Activated CD8-positive, alpha-beta memory T cell treated with anti-CD3 and anti-CD28 coated beads for 4 hours (primary cell): ENCODE data around the gene TRPV3.
"Not testable (repeated sequence)": the region's sequence is repeated elsewhere in the genome, so short reads cannot be mapped to it uniquely, and the experiment has no call there.

ENCODE experiments used
- DNase-seq, 2 donors: peaks; one replicate each; pipeline ENCODE4 v3.0.0-alpha.2; 2020; ENCODE audit warnings: low read depth in 2 of 2

Gene TRPV3

GRCh38 chr17:3524024-3524423 lies 33.6 kb downstream of the TRPV3 start:
- no peak for DNase-seq

- DNase-seq: not testable (repeated sequence)
These were observed 38.1 kb downstream of the TRPV3 start for GRCh38 chr17:3519472-3519871.

GRCh38 chr17:3514873-3515272 lies 42.7 kb downstream of the TRPV3 start:
- DNase-seq: no peak

GRCh38 chr17:3514167-3514566 lies 43.4 kb downstream of the TRPV3 start:
- DNase-seq: not testable (repeated sequence)

GRCh38 chr17:3513305-3514035 lies 44.1 kb downstream of the TRPV3 start:
- no peak for DNase-seq

GRCh38 chr17:3512505-3513171 lies 45.0 kb downstream of the TRPV3 start:
- no peak for DNase-seq

GRCh38 chr17:3511852-3512504 lies 45.6 kb downstream of the TRPV3 start:
- no peak for DNase-seq

GRCh38 chr17:3510090-3510489 lies 47.5 kb downstream of the TRPV3 start:
- DNase-seq: no peak

GRCh38 chr17:3507869-3508268 lies 49.7 kb downstream of the TRPV3 start:
- no peak for DNase-seq

GRCh38 chr17:3507071-3507470 lies 50.5 kb downstream of the TRPV3 start:
- no peak for DNase-seq

- DNase-seq: no peak
These were observed 51.6 kb downstream of the TRPV3 start for GRCh38 chr17:3506054-3506453.

GRCh38 chr17:3505008-3505407 lies 52.6 kb downstream of the TRPV3 start:
- no peak for DNase-seq

GRCh38 chr17:3503285-3503684 lies 54.3 kb downstream of the TRPV3 start:
- no peak for DNase-seq

GRCh38 chr17:3502466-3502865 lies 55.1 kb downstream of the TRPV3 start:
- no peak for DNase-seq

GRCh38 chr17:3501344-3501743 lies 56.3 kb downstream of the TRPV3 start:
- DNase-seq: no peak

GRCh38 chr17:3497101-3497500 lies 60.5 kb downstream of the TRPV3 start:
- no peak for DNase-seq

- DNase-seq: no peak
These were observed 72.0 kb downstream of the TRPV3 start for GRCh38 chr17:3485481-3486068.

- DNase-seq: no peak
These were observed 74.8 kb downstream of the TRPV3 start for GRCh38 chr17:3482852-3483251.

- no peak for DNase-seq
These were observed 77.6 kb downstream of the TRPV3 start for GRCh38 chr17:3479988-3480387.

GRCh38 chr17:3475812-3476610 lies 81.6 kb downstream of the TRPV3 start, which contains the start of gene ASPA:
ASPA (plus strand) TSS chr17:3475997; CDS start chr17:3476160, 163 bp downstream.
- DNase-seq: no peak

- no peak for DNase-seq
These were observed 82.3 kb downstream of the TRPV3 start for GRCh38 chr17:3475251-3475685.

- no peak for DNase-seq
These were observed 83.4 kb downstream of the TRPV3 start for GRCh38 chr17:3474212-3474611.
